ENCODE results near the gene MAVS. TPM values are rescaled to one million over a fixed set of nuclear protein-coding genes. Genes with fewer than 3 reads are reported as not detected.
A peak's percentile ranks its signal among the peaks of the same experiment; 100 is the strongest.

Gene MAVS
- total RNA-seq, 3 donors from 2014 or later: 23.3 to 32.3 (median 24.6) TPM

GRCh38 chr20:3846378-3846739 lies 275 bp upstream of the MAVS start:
- TF ChIP-seq POLR2A (IDR thresholded peaks at IDR 0.05) (no peak), POLR2AphosphoS5 (IDR thresholded peaks at IDR 0.05) (no peak), CTCF (IDR thresholded peaks at IDR 0.05) (peak in 1 of 3 donors; percentile 7)
- no peaks in the 10 kb centered on the region for H3K9me3 ChIP-seq
- no peaks in the 10 kb centered on the region for H3K36me3 ChIP-seq
- H3K4me3 ChIP-seq: peak overlapping the region; percentile 83 to 98 (median 89)
- H3K4me1 ChIP-seq: peaks cover 0 to 13% of the 10 kb centered on the region in 2 donors
- H3K27me3 ChIP-seq: no peaks in the 10 kb centered on the region
- DNase-seq (ENCODE audit: low spot score in 2 of 2): peak in 1 of 2 donors; percentile 82
- intact Hi-C loops (cut with DNase I; ENCODE audit: low total_unique reads): no loop called here
- peak overlapping the region; percentile 92 to 95 for H3K27ac ChIP-seq

- Histone ChIP-seq H3K9me3 (no peaks in the 10 kb centered on the region), H3K36me3 (no peaks in the 10 kb centered on the region), H3K27ac (peak overlapping the region; percentile 92 to 95), H3K27me3 (no peaks in the 10 kb centered on the region), H3K4me1 (peaks cover 0 to 13% of the 10 kb centered on the region in 2 donors), H3K4me3 (peak overlapping the region; percentile 83 to 98 (median 89))
- TF ChIP-seq CTCF (IDR thresholded peaks at IDR 0.05) (no peak), POLR2A (IDR thresholded peaks at IDR 0.05) (no peak), POLR2AphosphoS5 (IDR thresholded peaks at IDR 0.05) (no peak)
- intact Hi-C loops (cut with DNase I; ENCODE audit: low total_unique reads): no loop called here
- no peak for DNase-seq (ENCODE audit: low spot score in 2 of 2)
Measured at GRCh38 chr20:3847429-3847940, 851 bp downstream of the MAVS start.

- intact Hi-C loops (cut with DNase I; ENCODE audit: low total_unique reads): no loop called here
- DNase-seq (ENCODE audit: low spot score in 2 of 2): no peak
- Histone ChIP-seq H3K36me3 (no peaks in the 10 kb centered on the region), H3K9me3 (no peaks in the 10 kb centered on the region), H3K4me1 (peaks cover 0 to 13% of the 10 kb centered on the region in 2 donors), H3K27ac (no peak overlapping the region), H3K4me3 (no peak overlapping the region), H3K27me3 (no peaks in the 10 kb centered on the region)
- no peak for TF ChIP-seq POLR2A (IDR thresholded peaks at IDR 0.05)
- no peak for TF ChIP-seq CTCF (IDR thresholded peaks at IDR 0.05)
- no peak for TF ChIP-seq POLR2AphosphoS5 (IDR thresholded peaks at IDR 0.05)
Measured at GRCh38 chr20:3848565-3848964, 1.9 kb downstream of the MAVS start.

GRCh38 chr20:3854462-3854871 lies 7.8 kb downstream of the MAVS start:
- Histone ChIP-seq H3K9me3 (no peaks in the 10 kb centered on the region), H3K27me3 (no peaks in the 10 kb centered on the region), H3K4me3 (no peak overlapping the region), H3K36me3 (peaks cover 8% of the 10 kb centered on the region), H3K4me1 (no peaks in the 10 kb centered on the region), H3K27ac (peak overlapping the region in 1 of 2 donors; percentile 55)
- DNase-seq (ENCODE audit: low spot score in 2 of 2): peak in 1 of 2 donors; percentile 39
- intact Hi-C loops (cut with DNase I; ENCODE audit: low total_unique reads): no loop called here
- TF ChIP-seq POLR2A (IDR thresholded peaks at IDR 0.05) (no peak), POLR2AphosphoS5 (IDR thresholded peaks at IDR 0.05) (no peak), CTCF (IDR thresholded peaks at IDR 0.05) (no peak)

- no peaks in the 10 kb centered on the region for H3K27me3 ChIP-seq
- DNase-seq (ENCODE audit: low spot score in 2 of 2): peak in 1 of 2 donors; percentile 60
- H3K36me3 ChIP-seq: peaks cover 8% of the 10 kb centered on the region
- intact Hi-C loops (cut with DNase I; ENCODE audit: low total_unique reads): no loop called here
- TF ChIP-seq POLR2AphosphoS5 (IDR thresholded peaks at IDR 0.05) (no peak), CTCF (IDR thresholded peaks at IDR 0.05) (no peak), POLR2A (IDR thresholded peaks at IDR 0.05) (no peak)
- no peak overlapping the region for H3K4me3 ChIP-seq
- no peaks in the 10 kb centered on the region for H3K4me1 ChIP-seq
- H3K9me3 ChIP-seq: no peaks in the 10 kb centered on the region
- H3K27ac ChIP-seq: no peak overlapping the region
Measured at GRCh38 chr20:3857405-3857804, 10.8 kb downstream of the MAVS start.
